MM.1S (cell line): ENCODE data around the gene HSF2.

Experiments used
- DNase-seq: peaks from one replicate; pipeline ENCODE4 v3.0.0-alpha.2; 2015
- H2AFZ ChIP-seq: fragments of 300-600 bp; sonication (generic); 2 replicates; pipeline ENCODE4 v1.6.0; 2016; ENCODE audit warnings: antibody characterized with exemption, low read length
- H3F3A ChIP-seq: fragments of 300-600 bp; sonication (generic); 2 replicates; pipeline ENCODE4 v1.6.1; 2016; ENCODE audit warnings: mild to moderate bottlenecking, antibody characterized with exemption, low read length, moderate library complexity, mixed read lengths; ENCODE audit not compliant: insufficient read depth
- H3K27ac ChIP-seq: fragments of 300-600 bp; sonication (generic); 2 replicates; pipeline ENCODE4 v1.5.1; 2016; ENCODE audit warnings: mild to moderate bottlenecking, low read length
- H3K27me3 ChIP-seq: fragments of 300-600 bp; sonication (generic); replicated peaks from 2 replicates; pipeline ENCODE4 v1.6.0; 2016; ENCODE audit warnings: low read length; ENCODE audit not compliant: insufficient read depth
- H3K36me3 ChIP-seq: fragments of 300-600 bp; sonication (generic); replicated peaks from 2 replicates; pipeline ENCODE4 v1.6.1; 2016; ENCODE audit warnings: mild to moderate bottlenecking, low read length, mixed read lengths; ENCODE audit not compliant: insufficient read depth
- H3K4me1 ChIP-seq: fragments of 300-600 bp; sonication (generic); 2 replicates; pipeline ENCODE4 v1.6.1; 2016; ENCODE audit warnings: low read length, mixed read lengths
- H3K4me2 ChIP-seq: fragments of 300-600 bp; sonication (generic); 2 replicates; pipeline ENCODE4 v1.6.0; 2016; ENCODE audit warnings: low read depth, low read length
- H3K4me3 ChIP-seq: fragments of 300-600 bp; sonication (generic); 2 replicates; pipeline ENCODE4 v1.5.1; 2016; ENCODE audit warnings: low read length, mixed read lengths
- H3K79me2 ChIP-seq: fragments of 300-600 bp; sonication (generic); 2 replicates; pipeline ENCODE4 v1.6.1; 2016; ENCODE audit warnings: mixed run types, low read length, mixed read lengths
- H3K9ac ChIP-seq: fragments of 300-600 bp; sonication (generic); 2 replicates; pipeline ENCODE4 v1.6.1; 2016; ENCODE audit warnings: low read length, mixed read lengths
- H3K9me2 ChIP-seq: fragments of 300-600 bp; sonication (generic); replicated peaks from 2 replicates; pipeline ENCODE4 v1.6.1; 2016; ENCODE audit warnings: mild to moderate bottlenecking, low read length, mixed read lengths; ENCODE audit not compliant: insufficient read depth
- H3K9me3 ChIP-seq: fragments of 300-600 bp; sonication (generic); replicated peaks from 2 replicates; pipeline ENCODE4 v1.6.1; 2016; ENCODE audit warnings: mild to moderate bottlenecking, low read length, mixed read lengths; ENCODE audit not compliant: insufficient read depth
- H4K20me1 ChIP-seq: fragments of 300-600 bp; sonication (generic); 2 replicates; pipeline ENCODE4 v1.6.1; 2016; ENCODE audit warnings: mild to moderate bottlenecking, low read length, moderate library complexity, mixed read lengths; ENCODE audit not compliant: insufficient read depth
- CTCF ChIP-seq: fragments of 300-600 bp; sonication (generic); IDR thresholded peaks from 2 replicates; pipeline ENCODE4 v1.5.1; 2016; ENCODE audit warnings: antibody characterized with exemption, low read length, mixed read lengths
- EZH2 ChIP-seq: fragments of 300-600 bp; sonication (generic); optimal IDR thresholded peaks from 2 replicates; pipeline ENCODE3; 2017; ENCODE audit warnings: low read depth, mild to moderate bottlenecking, antibody characterized with exemption, low read length, mixed read lengths
- EZH2phosphoT487 ChIP-seq: fragments of 300-600 bp; sonication (generic); IDR thresholded peaks from 2 replicates; pipeline ENCODE4 v1.6.1; 2018; ENCODE audit warnings: antibody characterized with exemption, low read length

Gene HSF2, protein sequence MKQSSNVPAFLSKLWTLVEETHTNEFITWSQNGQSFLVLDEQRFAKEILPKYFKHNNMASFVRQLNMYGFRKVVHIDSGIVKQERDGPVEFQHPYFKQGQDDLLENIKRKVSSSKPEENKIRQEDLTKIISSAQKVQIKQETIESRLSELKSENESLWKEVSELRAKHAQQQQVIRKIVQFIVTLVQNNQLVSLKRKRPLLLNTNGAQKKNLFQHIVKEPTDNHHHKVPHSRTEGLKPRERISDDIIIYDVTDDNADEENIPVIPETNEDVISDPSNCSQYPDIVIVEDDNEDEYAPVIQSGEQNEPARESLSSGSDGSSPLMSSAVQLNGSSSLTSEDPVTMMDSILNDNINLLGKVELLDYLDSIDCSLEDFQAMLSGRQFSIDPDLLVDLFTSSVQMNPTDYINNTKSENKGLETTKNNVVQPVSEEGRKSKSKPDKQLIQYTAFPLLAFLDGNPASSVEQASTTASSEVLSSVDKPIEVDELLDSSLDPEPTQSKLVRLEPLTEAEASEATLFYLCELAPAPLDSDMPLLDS

DNA sequence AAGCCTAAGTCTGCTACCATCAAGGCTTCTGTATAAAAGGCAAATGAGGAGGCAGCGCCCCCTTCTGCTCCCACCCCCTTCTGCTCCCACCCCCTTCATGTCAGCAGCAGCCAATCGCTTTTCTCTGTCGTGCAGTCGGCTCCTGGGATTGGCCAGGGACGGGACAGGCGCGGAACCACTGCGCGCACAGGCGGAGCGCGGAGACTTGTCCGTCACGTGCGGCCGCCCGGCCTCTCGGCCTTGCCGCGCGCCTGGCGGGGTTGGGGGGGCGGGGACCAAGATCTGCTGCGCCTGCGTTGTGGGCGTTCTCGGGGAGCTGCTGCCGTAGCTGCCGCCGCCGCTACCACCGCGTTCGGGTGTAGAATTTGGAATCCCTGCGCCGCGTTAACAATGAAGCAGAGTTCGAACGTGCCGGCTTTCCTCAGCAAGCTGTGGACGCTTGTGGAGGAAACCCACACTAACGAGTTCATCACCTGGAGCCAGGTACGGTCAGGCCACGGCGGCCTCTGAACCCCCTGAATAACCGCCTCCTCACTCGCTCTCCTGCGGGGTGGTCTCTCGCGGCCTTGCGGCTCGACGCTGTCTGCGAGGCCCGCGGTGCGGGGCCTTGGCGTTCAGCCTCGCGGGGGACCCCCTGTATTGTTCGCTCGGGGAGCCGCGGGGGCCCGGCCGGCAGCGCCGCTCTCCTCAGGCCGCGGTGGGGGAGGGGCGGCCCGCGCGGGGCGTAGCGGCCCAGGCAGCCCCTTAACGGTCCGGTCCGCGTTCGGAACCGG is at the start of gene HSF2:
Gene HSF2 (plus strand): TSS at position 305 of the 773 bp plus-strand sequence. CDS start 86 bp downstream, at position 391.
- H3F3A ChIP-seq = peaks cover 8% of the 10 kb centered on the region; the same call in 1 of the 2 replicates

GRCh38 chr6:122352981-122353664 is 46.3 kb upstream of the HSF2 start:
- Histone ChIP-seq H3F3A (no peaks in the 10 kb centered on the region), H3K27ac (no peak overlapping the region), H2AFZ (no peak overlapping the region), H3K79me2 (no peaks in the 10 kb centered on the region), H3K27me3 (no peaks in the 10 kb centered on the region), H3K4me2 (no peak overlapping the region), H3K4me3 (no peak overlapping the region), H3K9ac (no peak overlapping the region), H3K4me1 (no peaks in the 10 kb centered on the region), H3K9me2 (no peaks in the 10 kb centered on the region), H4K20me1 (no peaks in the 10 kb centered on the region), H3K36me3 (no peaks in the 10 kb centered on the region), H3K9me3 (no peaks in the 10 kb centered on the region)
- DNase-seq = no peak
- TF ChIP-seq CTCF (no peak), EZH2 (no peak), EZH2phosphoT487 (no peak)

More for the DNA sequence above, at the start of gene HSF2:
- Histone ChIP-seq H3K27ac (peak within 1 kb of the TSS; percentile 51; the same call in 1 of the 2 replicates), H3K4me3 (peak within 1 kb of the TSS; percentile 97), H3K9ac (peak within 1 kb of the TSS; percentile 88), H3K9me3 (no peaks in the 10 kb centered on the region), H3K9me2 (no peaks in the 10 kb centered on the region; the same call in 1 of the 2 replicates), H3K27me3 (no peaks in the 10 kb centered on the region), H4K20me1 (no peaks in the 10 kb centered on the region), H3K36me3 (no peaks in the 10 kb centered on the region), H3K4me2 (peak within 1 kb of the TSS; percentile 82), H3K79me2 (peaks cover 50% of the 10 kb centered on the region), H2AFZ (peak within 1 kb of the TSS; percentile 98), H3K4me1 (peaks cover 16% of the 10 kb centered on the region; the same call in 1 of the 2 replicates)
- no peak for TF ChIP-seq CTCF
- TF ChIP-seq EZH2 = no peak
- no peak for TF ChIP-seq EZH2phosphoT487
- peak; percentile 97 for DNase-seq

DNA sequence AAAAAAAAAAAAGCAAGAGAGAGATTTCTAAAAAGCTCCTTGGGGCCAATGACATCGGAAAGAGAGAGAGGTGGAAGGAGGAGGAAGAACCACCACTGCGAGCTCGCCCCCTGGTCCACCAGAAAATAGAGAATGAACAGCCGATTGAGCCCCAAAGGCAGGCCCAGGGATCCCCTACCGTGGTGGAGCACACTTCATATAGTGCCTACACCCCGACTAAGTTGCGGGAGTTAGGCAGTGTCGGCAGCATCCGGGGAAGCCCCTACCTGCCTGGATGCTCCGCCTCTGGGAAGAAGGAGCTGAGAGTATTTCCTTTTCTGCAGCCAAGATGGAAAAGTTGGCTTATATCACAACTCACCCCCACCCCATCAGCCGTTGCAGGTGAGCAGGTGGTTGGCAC is 38.6 kb upstream of the HSF2 start:
- DNase-seq = no peak
- H3K36me3 ChIP-seq = no peaks in the 10 kb centered on the region
- no peaks in the 10 kb centered on the region for H3K9me2 ChIP-seq
- no peaks in the 10 kb centered on the region for H3K4me1 ChIP-seq
- no peaks in the 10 kb centered on the region for H3K9me3 ChIP-seq
- H3K79me2 ChIP-seq = no peaks in the 10 kb centered on the region
- no peak overlapping the region for H3K4me3 ChIP-seq
- H3K27me3 ChIP-seq = no peaks in the 10 kb centered on the region
- no peaks in the 10 kb centered on the region for H4K20me1 ChIP-seq
- H3K4me2 ChIP-seq = no peak overlapping the region
- H2AFZ ChIP-seq = no peak overlapping the region
- H3K9ac ChIP-seq = no peak overlapping the region
- H3K27ac ChIP-seq = no peak overlapping the region
- H3F3A ChIP-seq = no peaks in the 10 kb centered on the region
- no peak for TF ChIP-seq EZH2phosphoT487
- no peak for TF ChIP-seq EZH2
- TF ChIP-seq CTCF = no peak
